GM18907 (cell line): ENCODE measurements around the gene SDSL.

ENCODE experiments used
- ATAC-seq: cut with Tn5 transposase; IDR thresholded peaks from one replicate; pipeline ENCODE4 v1.9.1; 2021; ENCODE audit warnings: mild to moderate bottlenecking, moderate library complexity; ENCODE audit not compliant: unreplicated experiment

The SDSL gene

DNA sequence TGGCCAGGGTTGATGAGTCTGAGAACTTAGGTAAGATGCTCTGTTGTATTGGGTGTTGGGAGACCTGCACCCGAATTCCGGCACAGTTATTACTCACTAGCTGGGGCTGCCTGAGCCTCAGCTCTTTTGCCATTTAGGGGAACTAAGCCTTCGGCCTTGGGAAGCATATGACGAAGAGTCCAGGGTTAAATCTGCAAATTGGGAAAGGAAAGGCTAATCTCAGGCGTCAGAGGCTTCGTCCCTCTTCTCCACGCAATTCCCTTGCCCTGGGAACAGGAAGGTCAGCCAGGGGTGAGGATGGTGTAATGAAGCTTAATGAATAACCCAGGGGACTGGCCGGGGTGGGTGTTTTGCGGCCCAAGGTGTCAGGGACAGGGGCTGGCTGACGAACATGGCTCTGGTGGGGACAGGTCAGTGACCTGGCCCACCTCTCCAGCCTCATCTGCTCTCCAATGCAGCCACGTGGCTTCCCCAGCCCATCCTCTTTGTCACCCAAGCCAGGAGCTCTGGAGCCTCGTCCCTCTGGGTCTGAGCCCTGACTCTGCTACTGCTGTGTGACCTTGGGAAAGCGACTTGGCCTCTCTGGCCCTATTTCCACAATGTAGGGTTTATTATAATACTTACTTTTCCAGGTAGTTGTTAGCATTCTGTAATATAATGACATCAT lies 3.8 kb upstream of the SDSL start:
- no peak for ATAC-seq

- ATAC-seq: no peak
Measured at GRCh38 chr12:113420996-113421595, 1.1 kb upstream of the SDSL start.

GRCh38 chr12:113422886-113423669 lies 898 bp downstream of the SDSL start:
- ATAC-seq: no peak

GRCh38 chr12:113424456-113424855 lies 2.3 kb downstream of the SDSL start:
- no peak for ATAC-seq

GRCh38 chr12:113424915-113425823 lies 3.0 kb downstream of the SDSL start:
- no peak for ATAC-seq

GRCh38 chr12:113425960-113426453 lies 3.8 kb downstream of the SDSL start:
- no peak for ATAC-seq

DNA sequence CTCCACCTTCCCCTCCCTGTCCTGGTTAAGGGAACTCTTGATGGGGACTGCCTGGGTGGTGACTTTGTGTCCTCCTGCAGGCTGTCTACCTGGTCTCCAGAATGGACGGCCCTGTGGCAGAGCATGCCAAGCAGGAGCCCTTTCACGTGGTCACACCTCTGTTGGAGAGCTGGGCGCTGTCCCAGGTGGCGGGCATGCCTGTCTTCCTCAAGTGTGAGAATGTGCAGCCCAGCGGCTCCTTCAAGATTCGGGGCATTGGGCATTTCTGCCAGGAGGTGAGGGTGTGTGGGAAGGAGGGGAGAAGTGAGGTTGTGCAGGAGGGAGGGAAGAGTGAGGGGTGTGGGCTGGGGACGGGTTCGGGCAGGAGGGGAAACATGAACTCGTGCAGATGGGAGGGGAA lies 5.7 kb downstream of the SDSL start:
- ATAC-seq: no peak

DNA sequence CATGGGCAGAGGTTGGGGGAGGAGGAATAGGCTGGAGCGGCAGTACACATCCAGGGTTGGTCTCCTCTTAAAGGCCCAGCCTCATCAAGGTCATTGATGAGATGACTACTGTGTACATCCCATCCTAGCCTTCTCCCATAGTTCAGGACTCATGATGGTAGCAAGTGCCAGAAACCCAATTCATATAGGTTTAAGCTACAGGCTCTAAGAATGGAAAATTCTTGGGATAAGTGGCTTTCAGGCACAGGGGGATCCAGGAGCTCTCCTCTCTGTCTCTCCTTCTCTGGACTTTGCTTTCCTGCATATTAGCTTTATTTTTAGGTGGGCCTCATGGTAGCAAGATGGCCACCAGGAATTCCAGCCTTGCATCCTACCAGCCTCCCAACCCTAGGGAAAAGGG lies 6.3 kb downstream of the SDSL start:
- no peak for ATAC-seq

DNA sequence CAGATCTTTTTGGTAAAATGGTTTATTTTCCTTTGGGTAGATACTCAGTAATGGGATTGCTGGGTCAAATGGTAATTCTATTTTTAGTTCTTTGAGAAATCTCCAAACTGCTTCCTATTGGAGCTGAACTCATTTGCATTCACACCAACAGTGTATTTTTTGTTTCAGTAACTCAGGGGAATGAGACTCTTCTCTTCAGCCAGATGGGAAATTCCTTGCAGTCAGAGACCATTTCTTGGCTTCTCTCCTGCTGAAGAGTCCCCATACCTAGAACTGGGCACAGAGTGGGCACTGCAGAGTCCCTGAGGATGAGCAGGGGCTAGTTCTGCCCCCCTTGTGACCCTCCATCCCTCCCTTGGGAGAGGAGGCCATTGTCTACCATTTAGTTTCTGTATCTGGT lies 10.8 kb downstream of the SDSL start:
- ATAC-seq: no peak

DNA sequence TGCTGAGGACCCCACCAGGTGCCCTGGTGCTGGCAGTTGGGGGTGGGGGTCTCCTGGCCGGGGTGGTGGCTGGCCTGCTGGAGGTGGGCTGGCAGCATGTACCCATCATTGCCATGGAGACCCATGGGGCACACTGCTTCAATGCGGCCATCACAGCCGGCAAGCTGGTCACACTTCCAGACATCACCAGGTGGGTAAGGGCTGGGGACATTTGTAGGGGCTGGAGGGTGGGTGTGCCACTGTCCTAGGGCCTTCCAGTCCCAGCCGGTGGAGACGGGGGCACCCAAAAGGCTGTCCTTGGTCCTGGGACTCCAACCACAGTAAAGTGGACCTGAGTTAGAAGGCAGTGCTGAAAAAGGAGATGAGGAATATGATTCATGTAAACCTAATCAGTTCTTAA lies 13.2 kb downstream of the SDSL start:
- no peak for ATAC-seq

- ATAC-seq: no peak
Measured at GRCh38 chr12:113436586-113436985, 14.4 kb downstream of the SDSL start.

- no peak for ATAC-seq
Measured at GRCh38 chr12:113436993-113437728, 15.0 kb downstream of the SDSL start.

DNA sequence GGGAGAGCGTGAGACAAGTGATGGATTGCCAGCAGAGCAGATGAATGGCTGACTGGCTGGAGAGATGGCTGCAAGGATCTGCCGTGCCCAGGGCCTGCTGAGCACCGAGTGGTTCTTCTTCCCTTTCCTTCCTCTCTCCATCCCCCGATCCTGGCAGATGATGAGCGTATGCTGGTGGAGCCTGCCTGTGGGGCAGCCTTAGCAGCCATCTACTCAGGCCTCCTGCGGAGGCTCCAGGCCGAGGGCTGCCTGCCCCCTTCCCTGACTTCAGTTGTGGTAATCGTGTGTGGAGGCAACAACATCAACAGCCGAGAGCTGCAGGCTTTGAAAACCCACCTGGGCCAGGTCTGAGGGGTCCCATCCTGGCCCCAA lies 15.5 kb downstream of the SDSL start:
- ATAC-seq: no peak

DNA sequence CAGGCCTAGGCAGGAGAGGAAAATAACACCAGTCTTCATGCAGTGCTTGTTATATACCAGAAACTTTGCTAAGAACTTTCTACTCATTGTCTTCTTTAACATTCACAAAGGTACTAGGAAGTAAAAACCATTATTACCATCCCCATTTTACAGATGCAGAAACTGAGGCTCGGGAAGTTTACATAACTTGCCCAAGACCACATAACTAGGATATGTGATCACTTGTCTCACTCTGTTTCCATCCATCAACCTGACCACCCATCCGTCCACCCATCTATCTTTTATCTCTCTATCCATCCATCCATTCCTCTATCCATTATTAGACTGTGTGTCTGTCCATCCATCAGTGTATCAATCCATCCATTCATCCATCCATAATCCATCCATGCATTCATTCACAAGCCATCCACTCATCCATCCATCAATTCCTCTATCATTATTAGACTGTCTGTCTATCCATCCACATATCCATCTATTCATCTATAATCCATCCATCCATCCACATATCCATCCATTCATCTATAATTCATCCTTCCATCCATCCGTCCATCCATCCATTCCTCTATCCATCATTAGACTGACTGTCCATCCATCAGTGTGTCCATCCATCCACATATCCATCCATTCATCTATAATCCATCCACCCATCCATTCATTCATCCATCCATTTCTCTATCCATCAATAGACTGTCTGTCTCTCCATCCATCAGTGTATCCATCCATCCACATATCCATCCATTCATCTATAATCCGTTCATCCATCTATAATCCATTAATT lies 16.5 kb downstream of the SDSL start:
- ATAC-seq: no peak

GRCh38 chr12:113439301-113439597 lies 17.1 kb downstream of the SDSL start:
- ATAC-seq: no peak

DNA sequence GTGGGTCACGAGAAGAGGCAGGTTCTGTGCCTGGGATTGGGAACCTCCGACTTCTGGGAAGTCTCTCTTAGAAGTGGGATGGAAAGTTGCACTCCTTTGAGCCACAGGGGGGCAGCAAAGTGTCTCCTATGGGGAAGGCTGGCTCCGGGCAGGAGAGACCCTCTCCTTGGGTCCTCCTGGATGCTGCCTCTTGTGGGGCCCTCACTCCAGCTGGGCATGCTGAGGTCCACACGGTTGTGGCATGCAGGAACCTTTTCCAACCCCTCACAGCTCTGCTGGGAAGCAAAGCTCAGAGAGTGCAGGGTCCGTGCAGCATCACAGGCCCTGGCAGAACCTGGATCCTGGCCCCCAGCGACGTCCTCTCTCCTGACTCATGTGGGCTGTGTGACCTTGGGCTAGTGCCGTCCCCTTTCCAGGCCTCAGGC lies 17.4 kb downstream of the SDSL start:
- ATAC-seq: no peak

DNA sequence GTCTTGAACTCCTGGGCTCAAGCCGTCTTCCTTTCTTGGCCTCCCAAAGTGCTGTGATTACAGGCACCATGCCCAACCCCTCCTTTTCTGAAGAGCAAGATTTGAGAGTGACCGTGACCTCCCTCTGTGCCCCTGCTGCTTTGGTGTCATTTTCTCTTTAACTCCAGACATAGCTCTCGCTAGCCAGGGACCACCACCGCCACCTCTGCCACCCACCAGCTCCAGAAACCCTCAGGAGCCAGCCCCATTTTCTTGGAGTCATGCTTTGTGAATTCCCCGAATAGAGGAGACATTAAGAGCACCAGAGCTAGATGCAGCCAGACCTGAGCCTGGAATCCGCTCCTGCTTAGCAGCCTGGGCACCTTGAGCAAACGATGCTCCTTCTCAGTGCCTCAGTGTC lies 18.2 kb downstream of the SDSL start:
- no peak for ATAC-seq

DNA sequence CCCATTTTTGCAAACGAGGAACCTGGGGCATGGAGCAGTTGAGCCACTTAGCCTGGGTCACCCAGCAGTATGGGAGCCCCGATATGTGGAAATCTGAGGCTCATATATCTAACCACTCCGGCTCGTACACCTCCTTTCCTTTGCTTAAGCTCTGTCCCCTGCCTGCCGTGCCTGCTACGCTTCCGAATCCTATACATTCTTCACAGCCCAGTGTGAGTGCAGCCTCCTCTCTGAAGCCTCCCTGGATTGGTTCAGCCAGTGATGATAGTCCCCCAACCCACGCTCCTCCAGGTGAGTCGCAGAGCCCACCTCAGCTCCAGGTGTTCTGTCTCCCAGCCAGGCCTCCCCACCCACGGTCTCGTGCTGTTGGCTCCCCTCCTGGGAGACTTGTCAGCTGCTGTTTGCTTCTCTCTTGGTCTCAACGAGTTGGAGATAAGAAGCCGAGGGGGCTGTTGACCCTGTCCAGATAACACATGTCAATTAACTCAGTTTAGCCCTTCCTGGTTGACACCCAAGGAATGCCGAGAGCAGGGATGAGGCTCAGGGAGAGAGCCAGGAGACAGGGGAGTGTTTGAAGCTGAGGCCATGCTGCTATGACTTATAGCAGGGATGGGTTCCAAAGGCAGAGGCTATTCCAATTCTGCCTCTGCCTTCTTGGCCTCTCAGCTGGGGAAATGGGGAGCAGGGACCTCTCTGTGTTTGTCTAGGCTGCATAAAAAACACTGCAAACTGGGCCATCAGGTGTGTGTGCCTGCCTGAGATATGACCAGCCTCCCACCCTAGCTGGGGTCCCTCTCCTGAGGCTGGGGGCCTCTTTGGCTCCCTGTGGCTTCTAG lies 19.0 kb downstream of the SDSL start:
- ATAC-seq: no peak

DNA sequence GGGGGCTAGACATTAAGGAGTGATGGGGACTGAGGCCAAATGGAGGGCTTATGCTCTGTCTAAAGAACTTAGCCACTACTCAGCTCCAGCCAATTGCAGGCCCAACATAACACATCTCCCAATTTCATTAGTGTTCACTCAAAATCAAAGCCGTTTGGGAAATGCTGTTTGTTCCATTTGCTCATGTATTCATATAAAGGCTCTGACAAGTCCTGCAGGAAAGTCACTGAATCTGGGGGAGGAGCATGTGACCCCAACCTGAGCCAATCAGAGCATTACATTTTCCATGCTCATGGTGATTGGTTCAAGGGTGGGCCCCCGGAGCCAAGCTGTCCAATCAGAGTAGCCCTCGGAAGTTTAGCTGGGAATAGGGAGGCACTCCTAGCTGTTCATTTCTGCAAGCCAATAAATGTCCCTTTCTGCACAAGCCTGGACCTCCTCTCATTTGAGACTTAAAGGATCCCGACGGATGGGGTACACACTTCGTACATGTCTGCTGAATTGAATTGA lies 20.9 kb downstream of the SDSL start:
- ATAC-seq: no peak
